ENCODE data around the gene FAM241A.

DNA sequence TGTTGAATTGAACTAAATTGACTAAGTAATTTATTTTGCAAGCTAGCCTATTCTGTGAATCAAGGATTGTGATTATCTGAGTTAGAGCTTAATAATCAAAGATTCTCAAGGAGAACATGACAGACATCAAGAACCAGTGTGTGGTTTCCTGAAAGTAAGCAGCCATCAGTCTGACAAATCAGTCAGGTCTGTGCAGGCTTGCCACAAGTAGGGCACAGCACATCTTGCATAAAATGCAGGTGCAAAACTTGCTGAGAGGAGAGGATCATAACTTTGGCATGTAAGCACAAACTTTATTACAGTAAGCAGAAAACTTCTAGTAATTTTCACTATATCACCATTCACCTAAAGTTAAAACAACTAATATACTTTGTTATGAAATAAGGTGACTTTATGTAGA, 22.5 kb downstream of the FAM241A start:
- no peak for TF ChIP-seq EZH2 (IDR thresholded peaks at IDR 0.05; ENCODE audit: low read length, missing control alignments)
- TF ChIP-seq, protein P1, sequence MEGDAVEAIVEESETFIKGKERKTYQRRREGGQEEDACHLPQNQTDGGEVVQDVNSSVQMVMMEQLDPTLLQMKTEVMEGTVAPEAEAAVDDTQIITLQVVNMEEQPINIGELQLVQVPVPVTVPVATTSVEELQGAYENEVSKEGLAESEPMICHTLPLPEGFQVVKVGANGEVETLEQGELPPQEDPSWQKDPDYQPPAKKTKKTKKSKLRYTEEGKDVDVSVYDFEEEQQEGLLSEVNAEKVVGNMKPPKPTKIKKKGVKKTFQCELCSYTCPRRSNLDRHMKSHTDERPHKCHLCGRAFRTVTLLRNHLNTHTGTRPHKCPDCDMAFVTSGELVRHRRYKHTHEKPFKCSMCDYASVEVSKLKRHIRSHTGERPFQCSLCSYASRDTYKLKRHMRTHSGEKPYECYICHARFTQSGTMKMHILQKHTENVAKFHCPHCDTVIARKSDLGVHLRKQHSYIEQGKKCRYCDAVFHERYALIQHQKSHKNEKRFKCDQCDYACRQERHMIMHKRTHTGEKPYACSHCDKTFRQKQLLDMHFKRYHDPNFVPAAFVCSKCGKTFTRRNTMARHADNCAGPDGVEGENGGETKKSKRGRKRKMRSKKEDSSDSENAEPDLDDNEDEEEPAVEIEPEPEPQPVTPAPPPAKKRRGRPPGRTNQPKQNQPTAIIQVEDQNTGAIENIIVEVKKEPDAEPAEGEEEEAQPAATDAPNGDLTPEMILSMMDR (conservative IDR thresholded peaks at IDR 0.05 in 1 of 2, IDR thresholded peaks at IDR 0.05 in 1 of 2; ENCODE audit: low read depth in 1 of 2, low read length in 2 of 2), result no peak
